Stomach (tissue), 9 donors: Measurements from ENCODE around the gene BRIX1. TPM values are rescaled to one million over a fixed set of nuclear protein-coding genes. Genes with fewer than 3 reads are reported as not detected.
"Not testable (repeated sequence)": the region's sequence is repeated elsewhere in the genome, so short reads cannot be mapped to it uniquely, and the experiment has no call there.

Source experiments
- DNase-seq, 2 donors: peaks; one replicate each; pipeline versions ENCODE4 v3.0.0 to v3.0.0-alpha.2; 2013 to 2019
- H3K27ac ChIP-seq, 5 donors: fragments of 200-600 bp in 4 of 5; sonication (generic) in 4 of 5; one replicate each; pipeline ENCODE4 v1.5.1; 2013 to 2019; ENCODE audit warnings: mild to moderate bottlenecking in 1 of 5, moderate library complexity in 1 of 5
- H3K27me3 ChIP-seq, 3 donors: fragments of 200-600 bp; sonication (generic); one replicate each; pipeline ENCODE4 v1.5.1; 2017 to 2019; ENCODE audit warnings: mixed run types in 1 of 3
- H3K36me3 ChIP-seq, 4 donors: fragments of 200-600 bp; sonication (generic); 1 replicate in 3 of 4; 2 replicates in 1 of 4; pipeline ENCODE4 v1.5.1; 2016 to 2019
- H3K4me1 ChIP-seq, 4 donors: fragments of 200-600 bp; sonication (generic); one replicate each; pipeline ENCODE4 v1.5.1; 2016 to 2019
- H3K4me3 ChIP-seq, 4 donors: fragments of 200-600 bp; sonication (generic) in 3 of 4; one replicate each; pipeline ENCODE4 v1.5.1; 2016 to 2019; ENCODE audit warnings: mild to moderate bottlenecking in 1 of 4
- H3K9me3 ChIP-seq, 4 donors: fragments of 200-600 bp; sonication (generic); one replicate each; pipeline ENCODE4 v1.5.1; 2016 to 2019
- CTCF ChIP-seq, 7 experiments: fragments of 450-650 bp in 4 of 7; fragments of 200-600 bp in 3 of 7; sonication (generic) in 3 of 7; IDR thresholded peaks; one replicate each; pipeline ENCODE4 v1.5.1; 2016 to 2019; ENCODE audit warnings: antibody characterized with exemption in 7 of 7, control low read depth in 2 of 7, mild to moderate bottlenecking in 1 of 7
- EP300 ChIP-seq: sonication (generic); formaldehyde crosslinking; IDR thresholded peaks from one replicate; pipeline ENCODE4 v1.6.1; 2017; ENCODE audit warnings: antibody characterized with exemption
- POLR2A ChIP-seq, 4 donors: fragments of 450-650 bp; IDR thresholded peaks; one replicate each; pipeline ENCODE4 v1.6.1; 2016; ENCODE audit warnings: antibody characterized with exemption in 4 of 4, control low read depth in 2 of 4, mild to moderate bottlenecking in 1 of 4, moderate library complexity in 1 of 4
- POLR2AphosphoS5 ChIP-seq, 3 donors: sonication (generic); formaldehyde crosslinking; IDR thresholded peaks; one replicate each; pipeline ENCODE4 v1.6.1; 2016; ENCODE audit warnings: antibody characterized with exemption in 3 of 3
- WGBS, 5 donors: extraction: QIAGEN DNeasy Blood & Tissue Kit in 3 of 5; methylation state at CpG; one replicate each; pipeline versions ENCODE4 v1.1.5 to v1.1.7; 2013 to 2018; 5-methylcytosine and 5-hydroxymethylcytosine counted together
- intact Hi-C: fragments of 100-400 bp; cut with DNase I; formaldehyde crosslinking; loops from one replicate; pipeline ENCODE4 v1.15.1; 2023; ENCODE audit warnings: low total_unique reads
- polyA plus RNA-seq, 3 donors: library from polyadenylated mRNA; stranded (reverse); fragments of 200-250 nt; gene quantifications; one replicate each; pipeline ENCODE4 v1.2.3, GENCODE V29; 2013
- total RNA-seq, 5 donors: library from RNA; depleted of rRNA; stranded (reverse); fragments of >200 nt; gene quantifications; one replicate each; pipeline versions ENCODE4 v1.1.0 to v1.2.3, GENCODE V29; 2014 to 2016
- donor health status: healthy with polysubstance abuse.
- donor health status: Bipolar disorder and iron deficiency.
- donor health status: healthy.

Gene BRIX1
- total and polyA plus RNA-seq, 8 donors = 3.8 to 36.2 (median 18.3) TPM; not detected in 1

- H3K27me3 ChIP-seq = no peaks in the 10 kb centered on the region
- no peak for DNase-seq
- H3K4me1 ChIP-seq = no peaks in the 10 kb centered on the region
- H3K27ac ChIP-seq = no peak overlapping the region
- H3K4me3 ChIP-seq = no peak overlapping the region
- H3K9me3 ChIP-seq = peaks cover 0 to 5% (median 0%) of the 10 kb centered on the region in 4 donors
- 29 to 54% (median 36%) methylated on average over 1 of the region's 1 CpG for WGBS, 5 donors
- intact Hi-C loops = no loop called here
- TF ChIP-seq EP300 (no peak), POLR2A (IDR thresholded peaks at IDR 0.05) (no peak), CTCF (IDR thresholded peaks at IDR 0.05) (no peak), POLR2AphosphoS5 (IDR thresholded peaks at IDR 0.05) (no peak)
- peaks cover 0 to 2% (median 0%) of the 10 kb centered on the region in 4 donors for H3K36me3 ChIP-seq
Measured at GRCh38 chr5:34970552-34970951, 55.0 kb downstream of the BRIX1 start.

GRCh38 chr5:34971655-34972054 is 56.1 kb downstream of the BRIX1 start:
- 86 to 97% (median 96%) methylated on average over 2 to 3 of the region's 4 CpGs for WGBS, 5 donors
- H3K4me1 ChIP-seq, H3K4me3 ChIP-seq, H3K36me3 ChIP-seq, H3K9me3 ChIP-seq, H3K27me3 ChIP-seq, H3K27ac ChIP-seq, intact Hi-C loops, DNase-seq: not testable (repeated sequence)

Other genes starting within 250 kb of the BRIX1 start
- 1 to 10 TPM in 1 of 5 donors, under 1 TPM in 1, not detected in 3; 0.89 to 1.5 TPM for gene TTC23L, start 76.5 kb upstream of the BRIX1 start, total RNA-seq
- gene TTC23L, start 76.5 kb upstream of the BRIX1 start, polyA plus RNA-seq = under 1 TPM in 1 of 3 donors, not detected in 2; 0.15 TPM
- gene RAD1, start 207 bp upstream of the BRIX1 start, total RNA-seq = 10 to 100 TPM in 3 of 5 donors, 1 to 10 TPM in 2; 4.9 to 33.6 (median 15.5) TPM
- 10 to 100 TPM in 2 of 3 donors, 1 to 10 TPM in 1; 8.1 to 15.3 (median 14.9) TPM for gene RAD1, start 207 bp upstream of the BRIX1 start, polyA plus RNA-seq
- gene DNAJC21, start 13.8 kb downstream of the BRIX1 start, total RNA-seq = 10 to 100 TPM; 30.4 to 69.4 (median 32.3) TPM
- gene DNAJC21, start 13.8 kb downstream of the BRIX1 start, polyA plus RNA-seq = 10 to 100 TPM; 21.8 to 32.2 (median 22.1) TPM
- gene AGXT2, start 132.2 kb downstream of the BRIX1 start, total RNA-seq = under 1 TPM in 1 of 5 donors, not detected in 4; 0.73 TPM
- not detected for gene AGXT2, start 132.2 kb downstream of the BRIX1 start, polyA plus RNA-seq